Activated CD8-positive, alpha-beta memory T cell treated with anti-CD3 and anti-CD28 coated beads for 36 hours (primary cell): Measurements from ENCODE around the gene PGS1. TPM values are rescaled to one million over a fixed set of nuclear protein-coding genes. Genes with fewer than 3 reads are reported as not detected.

Experiments used
- CTCF ChIA-PET: fragments of 350-600 bp; sonication (Branson Sonifier 250); formaldehyde crosslinking; loops from one replicate; lab custom pipeline; 2021; ENCODE audit warnings: antibody characterized with exemption; lab: Charles Lee
- POLR2A ChIA-PET: fragments of 350-600 bp; sonication (Branson Sonifier 250); formaldehyde crosslinking; loops from one replicate; lab custom pipeline; 2021; ENCODE audit warnings: antibody characterized with exemption; lab: Charles Lee
- total RNA-seq, 2 experiments: library from RNA; stranded (reverse); gene quantifications; one replicate each; pipeline ENCODE4 v1.2.3, GENCODE V29; 2021

PGS1 gene
- total RNA-seq, 2 experiments from 2014 or later, result 54.1 to 54.3 TPM

- CTCF ChIA-PET, result interaction anchor here (0.9 to 5.4 kb wide), 4 partner anchors 9 to 169 kb away, joined by 3 to 59 read pairs (median 4); partner anchors contain the start of gene SOCS3
- POLR2A ChIA-PET, result interaction anchor here (0.8 to 1.0 kb wide), 2 partner anchors 12 to 63 kb away, joined by 3 read pairs; no protein-coding TSS in a partner anchor
Measured at GRCh38 chr17:78423961-78424675, 45.7 kb downstream of the PGS1 start.

- ChIA-PET CTCF (interaction anchor here (1.2 to 1.5 kb wide), 2 partner anchors 65 to 174 kb away, joined by 3 read pairs; partner anchors contain the start of gene SOCS3), POLR2A (no interaction called here)
Measured at GRCh38 chr17:78425429-78425828, 47.0 kb downstream of the PGS1 start.

- CTCF ChIA-PET, result interaction anchor here (1.5 kb wide), 1 partner anchor 175 kb away, joined by 3 read pairs; no protein-coding TSS in a partner anchor
- POLR2A ChIA-PET, result no interaction called here
Measured at GRCh38 chr17:78426293-78426879, 47.9 kb downstream of the PGS1 start.

- POLR2A ChIA-PET, result no interaction called here
- CTCF ChIA-PET, result no interaction called here
Measured at GRCh38 chr17:78427140-78427539, 48.7 kb downstream of the PGS1 start.

GRCh38 chr17:78428025-78428575 lies 49.7 kb downstream of the PGS1 start:
- ChIA-PET POLR2A (no interaction called here), CTCF (interaction anchor here (0.6 kb wide), 1 partner anchor 189 kb away, joined by 3 read pairs; no protein-coding TSS in a partner anchor)

GRCh38 chr17:78428836-78429617 lies 50.6 kb downstream of the PGS1 start:
- CTCF ChIA-PET, result no interaction called here
- POLR2A ChIA-PET, result no interaction called here

GRCh38 chr17:78429618-78429995 lies 51.2 kb downstream of the PGS1 start:
- ChIA-PET POLR2A (no interaction called here), CTCF (no interaction called here)

- POLR2A ChIA-PET, result no interaction called here
- CTCF ChIA-PET, result interaction anchor here (1.6 kb wide), 1 partner anchor 9 kb away, joined by 5 read pairs; no protein-coding TSS in a partner anchor
Measured at GRCh38 chr17:78430892-78431691, 52.6 kb downstream of the PGS1 start.

GRCh38 chr17:78431692-78431958 lies 53.2 kb downstream of the PGS1 start:
- CTCF ChIA-PET, result interaction anchor here (1.6 kb wide), 1 partner anchor 10 kb away, joined by 5 read pairs; no protein-coding TSS in a partner anchor
- POLR2A ChIA-PET, result no interaction called here

GRCh38 chr17:78432226-78433012 lies 54.0 kb downstream of the PGS1 start:
- CTCF ChIA-PET, result interaction anchor here (1.6 kb wide), 1 partner anchor 11 kb away, joined by 5 read pairs; no protein-coding TSS in a partner anchor

GRCh38 chr17:78433013-78433727 lies 54.7 kb downstream of the PGS1 start:
- ChIA-PET CTCF (interaction anchor here (1.6 kb wide), 1 partner anchor 11 kb away, joined by 5 read pairs; no protein-coding TSS in a partner anchor), POLR2A (no interaction called here)

More at GRCh38 chr17:78432226-78433012, 54.0 kb downstream of the PGS1 start:
- POLR2A ChIA-PET, result no interaction called here

- CTCF ChIA-PET, result interaction anchor here (1.3 kb wide), 1 partner anchor 73 kb away, joined by 3 read pairs; no protein-coding TSS in a partner anchor
Measured at GRCh38 chr17:78433780-78434335, 55.4 kb downstream of the PGS1 start.

GRCh38 chr17:78434455-78435329 lies 56.2 kb downstream of the PGS1 start:
- ChIA-PET CTCF (interaction anchor here (1.3 kb wide), 1 partner anchor 74 kb away, joined by 3 read pairs; no protein-coding TSS in a partner anchor), POLR2A (no interaction called here)

More at GRCh38 chr17:78433780-78434335, 55.4 kb downstream of the PGS1 start:
- POLR2A ChIA-PET, result no interaction called here

GRCh38 chr17:78435330-78436005 lies 57.0 kb downstream of the PGS1 start:
- POLR2A ChIA-PET, result interaction anchor here (0.8 kb wide), 1 partner anchor 11 kb away, joined by 3 read pairs; no protein-coding TSS in a partner anchor
- CTCF ChIA-PET, result no interaction called here

GRCh38 chr17:78437508-78438169 lies 59.2 kb downstream of the PGS1 start:
- POLR2A ChIA-PET, result no interaction called here
- CTCF ChIA-PET, result interaction anchor here (0.6 kb wide), 1 partner anchor 282 kb away, joined by 4 read pairs; no protein-coding TSS in a partner anchor
